Fibroblast of skin of left quadriceps (primary cell): ENCODE results near the gene RPL18.

Experiments
- DNase-seq, 2 experiments: peaks; one replicate each; pipeline ENCODE4 v3.0.0-alpha.2; 2013; ENCODE audit warnings: low read depth in 2 of 2

The RPL18 gene

DNA sequence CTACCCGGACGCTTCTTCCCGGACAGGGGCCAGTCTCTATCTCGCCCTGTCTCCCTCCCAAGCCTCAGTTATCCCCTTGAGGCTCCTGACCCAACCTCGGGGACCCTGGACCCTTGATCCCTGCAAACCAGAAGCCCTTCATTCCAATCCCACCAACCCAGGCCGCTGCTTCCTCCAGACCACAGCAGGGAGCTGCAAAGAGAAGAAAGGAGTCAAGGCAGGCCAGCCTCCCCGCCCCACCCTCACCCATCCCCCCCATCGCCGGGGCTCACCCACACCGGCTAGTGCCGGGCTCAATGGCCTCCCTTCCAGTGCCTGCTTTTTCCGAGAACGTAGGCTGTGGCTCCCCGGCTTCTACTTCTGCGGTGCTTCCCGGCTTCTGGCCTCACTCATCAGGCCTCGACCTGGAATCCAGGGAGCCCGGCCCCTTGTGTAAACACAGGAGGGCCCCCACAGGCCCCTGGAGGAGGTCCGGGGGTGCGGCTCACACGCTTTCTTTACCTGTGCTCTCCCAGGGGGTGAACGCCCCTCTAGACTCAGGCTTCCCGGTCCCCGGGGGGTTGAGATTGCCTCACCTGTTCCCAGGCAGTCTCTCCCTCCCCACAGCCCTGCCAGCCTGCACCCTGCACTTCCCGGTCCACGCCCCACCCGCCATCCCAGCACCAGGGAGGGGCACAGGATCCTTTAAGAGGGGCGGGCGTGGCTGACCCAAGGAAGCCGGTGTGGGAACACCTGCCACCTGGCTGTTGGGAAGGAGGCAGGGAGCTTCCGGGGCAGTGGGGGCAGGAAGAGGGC lies 4.3 kb downstream of the RPL18 start, which contains the start of gene FAM83E:
Gene FAM83E, minus strand, starts transcription at position 641 of the 795 bp plus-strand sequence. CDS start 1,704 bp downstream, outside the sequence.
- DNase-seq: no peak

DNA sequence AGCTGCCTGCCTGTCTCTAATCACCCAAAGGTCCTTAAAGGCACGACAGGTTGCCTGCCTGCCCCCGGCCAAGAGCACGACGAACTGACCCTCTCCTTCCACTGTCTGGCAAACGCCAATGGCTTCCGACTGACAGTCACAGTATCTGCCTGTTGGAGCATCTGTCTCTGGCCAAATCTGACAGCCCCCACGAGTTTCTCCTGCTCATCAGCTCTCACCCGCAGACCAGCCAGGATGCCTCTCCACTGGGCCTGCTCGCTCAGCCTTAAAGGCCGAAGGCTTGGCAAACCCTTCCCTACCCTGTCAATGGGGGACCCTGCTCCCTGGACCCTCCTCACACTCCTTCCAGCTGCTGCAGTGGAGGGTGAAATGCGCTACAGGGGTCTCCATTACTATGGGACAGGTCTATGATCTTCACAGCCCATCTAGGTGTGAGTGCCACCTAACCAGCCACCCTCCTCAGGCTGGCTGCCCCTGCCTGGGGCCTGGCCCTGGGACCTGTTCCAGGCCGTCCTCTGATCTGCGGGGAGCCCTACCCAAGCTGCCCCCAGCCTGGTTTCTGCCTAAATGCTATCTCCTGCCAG lies 5.0 kb downstream of the RPL18 start:
- no peak for DNase-seq

DNA sequence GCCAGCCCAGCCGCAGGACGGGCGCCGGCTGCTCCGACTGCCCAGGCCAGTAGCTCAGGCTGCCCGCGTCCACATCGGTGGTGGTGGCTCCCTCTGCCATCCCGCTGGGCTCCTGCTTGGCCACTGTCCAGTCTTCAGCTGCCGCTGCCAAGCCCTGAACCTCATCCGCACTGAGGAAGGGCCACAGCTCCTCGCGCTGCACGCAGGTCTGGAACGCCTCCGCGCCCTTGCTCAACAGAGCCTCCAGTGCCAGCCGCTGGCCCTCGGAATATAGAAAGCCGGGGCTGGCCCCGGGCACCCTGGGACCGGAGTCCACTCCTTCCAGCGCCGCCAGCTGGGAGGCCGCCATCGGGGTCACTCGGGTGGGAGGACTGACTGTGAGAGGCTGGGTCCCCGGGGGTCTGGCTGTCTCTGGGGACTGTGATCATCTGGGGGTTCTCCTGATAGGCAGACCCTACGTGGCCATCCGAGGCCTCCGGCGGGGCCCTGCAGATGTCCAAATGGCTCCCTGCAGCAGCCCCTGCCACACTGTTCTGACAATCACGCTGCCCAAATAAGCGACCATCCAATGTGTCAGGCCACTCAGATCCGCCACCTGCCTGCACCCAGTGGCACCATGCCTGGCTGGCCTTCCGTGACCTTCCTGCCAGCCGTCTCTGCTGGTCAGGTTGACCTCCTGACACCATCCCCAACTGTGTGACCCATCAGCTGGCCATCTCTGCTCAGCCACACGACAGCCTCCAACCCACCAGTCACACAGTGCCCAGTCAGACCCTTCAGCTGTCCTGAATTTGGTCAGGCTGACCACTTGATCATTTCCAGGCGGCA lies 5.7 kb downstream of the RPL18 start:
- DNase-seq: no peak

DNA sequence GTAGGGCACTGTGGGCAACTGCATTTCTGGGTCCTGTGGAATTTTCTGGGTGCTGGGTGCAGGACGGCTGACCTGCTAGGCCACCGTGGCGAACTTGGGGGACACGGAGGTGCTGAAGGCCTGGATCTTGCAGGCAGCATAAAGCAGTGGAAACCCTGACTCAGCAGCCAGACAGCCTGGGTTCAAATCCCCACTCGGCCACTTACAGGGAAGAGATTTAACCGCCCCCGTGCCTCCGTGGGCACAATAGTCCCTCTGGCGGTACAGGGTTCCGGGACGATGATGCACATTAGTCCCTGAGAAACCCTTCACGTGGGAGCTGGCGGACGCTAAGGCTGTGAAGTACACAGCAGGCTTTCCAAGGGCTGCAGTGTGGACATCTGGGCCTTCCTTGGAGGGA lies 7.1 kb downstream of the RPL18 start:
- no peak for DNase-seq

DNA sequence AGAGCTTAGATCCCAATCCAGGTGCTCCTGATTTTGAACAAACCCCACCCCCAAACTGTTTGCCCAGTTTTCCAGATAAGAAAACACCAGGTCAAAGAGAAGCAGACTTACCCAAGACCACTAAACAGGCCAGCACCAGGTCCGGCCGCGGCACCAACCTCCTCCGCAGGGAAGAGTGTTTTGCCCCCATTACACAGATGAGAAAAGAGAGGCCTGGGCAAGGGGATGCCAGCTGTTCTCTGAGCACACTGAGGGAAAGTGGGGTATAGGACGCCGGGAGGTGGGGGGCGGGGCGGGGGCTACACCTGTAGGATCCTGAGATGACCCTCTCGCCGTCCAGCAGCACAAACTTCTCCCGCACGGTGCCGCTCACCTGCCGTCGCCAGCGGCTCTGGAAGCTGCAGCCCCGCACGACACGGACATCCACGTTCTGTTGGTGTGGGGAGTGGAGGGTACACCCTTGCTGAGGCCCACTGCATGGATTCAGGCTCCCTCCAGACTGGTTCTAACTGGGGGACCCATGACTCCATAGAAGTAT lies 9.3 kb downstream of the RPL18 start:
- no peak for DNase-seq

DNA sequence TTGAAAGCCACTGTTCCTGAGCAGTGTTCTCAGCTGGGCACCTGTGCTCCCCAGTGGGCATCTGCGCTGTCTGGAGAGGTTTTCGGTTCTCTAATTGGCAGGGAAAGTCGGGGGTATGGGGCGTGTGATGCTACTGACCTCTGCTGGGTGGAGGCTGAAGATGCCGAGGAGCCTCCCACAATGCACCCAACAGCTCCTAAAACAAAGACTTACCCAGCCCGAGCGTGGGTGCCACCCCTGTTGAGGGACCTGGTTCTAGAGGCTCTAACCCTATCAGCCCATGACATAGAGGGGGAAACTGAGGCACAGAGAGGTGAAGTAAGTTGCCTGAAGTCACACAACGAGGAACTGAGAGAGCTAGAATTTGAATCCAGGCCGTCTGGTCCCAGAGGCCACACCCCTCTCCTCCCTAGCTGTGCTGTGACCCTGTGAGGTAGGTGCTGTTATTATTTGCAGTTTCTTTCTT lies 10.1 kb downstream of the RPL18 start:
- no peak for DNase-seq

DNA sequence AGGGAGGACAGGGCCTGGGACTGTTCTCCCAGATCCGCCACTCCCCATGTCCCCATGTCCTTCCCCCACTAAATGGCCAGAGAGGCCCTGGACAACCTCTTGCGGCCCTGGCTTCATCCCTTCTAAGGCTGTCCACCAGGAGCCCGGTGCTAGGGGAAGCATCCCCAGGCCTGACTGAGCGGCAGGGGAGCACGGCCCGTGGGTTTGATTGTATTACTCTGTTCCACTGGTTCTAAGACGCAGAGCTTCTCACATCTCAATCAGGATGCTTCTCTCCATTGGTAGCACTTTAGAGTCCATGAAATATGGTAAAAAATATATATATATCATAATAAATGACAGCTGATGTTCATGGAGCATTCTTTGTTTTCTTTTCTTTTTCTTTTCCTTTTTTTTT lies 11.6 kb downstream of the RPL18 start:
- DNase-seq: no peak

DNA sequence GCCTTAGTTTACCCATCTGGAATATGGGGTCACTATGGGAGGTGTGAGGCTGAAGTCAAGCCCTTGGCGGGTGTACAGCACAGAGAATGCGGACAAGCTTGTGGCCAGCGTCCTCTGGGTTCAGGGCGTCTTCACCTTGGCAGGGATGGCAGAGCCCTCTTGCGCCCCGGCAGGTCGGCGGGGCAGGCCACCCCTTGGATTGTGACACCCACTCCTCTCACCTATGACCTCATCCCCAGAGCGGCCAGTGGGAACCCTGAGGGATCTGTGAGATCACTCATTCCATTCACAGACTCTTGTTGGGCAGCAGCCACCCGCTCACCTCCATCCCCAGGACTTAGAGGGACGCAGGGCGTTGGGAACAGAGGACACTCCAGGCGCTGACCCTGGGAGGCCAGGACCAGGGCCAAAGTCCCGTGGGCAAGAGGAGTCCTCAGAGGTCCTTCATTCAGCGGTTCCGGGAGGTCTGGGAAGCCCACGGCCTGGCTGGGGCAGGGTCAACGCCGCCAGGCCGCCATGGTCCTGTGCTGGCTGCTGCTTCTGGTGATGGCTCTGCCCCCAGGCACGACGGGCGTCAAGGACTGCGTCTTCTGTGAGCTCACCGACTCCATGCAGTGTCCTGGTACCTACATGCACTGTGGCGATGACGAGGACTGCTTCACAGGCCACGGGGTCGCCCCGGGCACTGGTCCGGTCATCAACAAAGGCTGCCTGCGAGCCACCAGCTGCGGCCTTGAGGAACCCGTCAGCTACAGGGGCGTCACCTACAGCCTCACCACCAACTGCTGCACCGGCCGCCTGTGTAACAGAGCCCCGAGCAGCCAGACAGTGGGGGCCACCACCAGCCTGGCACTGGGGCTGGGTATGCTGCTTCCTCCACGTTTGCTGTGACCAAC lies 12.3 kb downstream of the RPL18 start, which contains the start of gene SPACA4:
Gene SPACA4, plus strand, starts transcription at position 280 of the 896 bp plus-strand sequence. Its CDS starts 237 bp downstream, at position 517.
- DNase-seq: no peak

DNA sequence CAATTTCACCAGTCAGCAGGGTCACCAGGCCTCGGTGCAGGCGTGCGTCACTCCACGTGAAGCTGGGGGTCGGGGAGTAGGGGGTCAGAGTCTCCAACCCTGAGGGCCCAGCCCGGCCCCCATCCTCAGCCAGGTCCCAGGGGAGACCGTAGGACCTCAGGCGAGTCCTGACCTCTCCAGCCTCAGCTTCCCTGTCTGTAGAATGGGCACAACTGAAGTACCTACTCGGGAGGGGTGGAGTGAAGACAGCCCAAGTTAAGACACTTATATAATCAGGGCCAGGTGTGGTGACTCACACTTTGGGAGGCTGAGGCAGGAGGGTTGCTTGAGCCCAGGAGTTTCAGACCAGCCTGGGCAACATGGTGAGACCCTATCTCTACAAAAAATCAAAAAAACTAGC lies 15.1 kb downstream of the RPL18 start:
- DNase-seq: no peak

DNA sequence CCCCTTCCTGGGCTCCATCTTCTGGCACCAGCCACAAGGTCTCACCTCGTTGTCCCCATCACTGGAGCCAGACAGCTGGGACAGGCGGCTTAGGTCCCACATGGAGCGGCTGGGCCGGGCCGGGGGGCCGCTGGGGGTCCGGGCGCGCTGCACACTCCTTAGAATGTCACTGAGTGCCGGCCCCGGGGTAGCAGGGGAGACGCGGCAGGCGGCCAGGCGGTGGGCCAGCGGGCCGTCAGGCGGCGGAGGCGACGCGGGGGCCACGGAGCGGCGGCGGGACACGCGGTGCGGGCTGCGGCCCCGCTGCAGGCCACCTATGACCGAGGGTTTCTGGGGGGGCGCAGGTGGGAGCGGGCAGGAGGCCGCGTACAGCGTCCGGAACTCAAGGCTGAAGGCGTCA lies 15.5 kb downstream of the RPL18 start:
- no peak for DNase-seq

DNA sequence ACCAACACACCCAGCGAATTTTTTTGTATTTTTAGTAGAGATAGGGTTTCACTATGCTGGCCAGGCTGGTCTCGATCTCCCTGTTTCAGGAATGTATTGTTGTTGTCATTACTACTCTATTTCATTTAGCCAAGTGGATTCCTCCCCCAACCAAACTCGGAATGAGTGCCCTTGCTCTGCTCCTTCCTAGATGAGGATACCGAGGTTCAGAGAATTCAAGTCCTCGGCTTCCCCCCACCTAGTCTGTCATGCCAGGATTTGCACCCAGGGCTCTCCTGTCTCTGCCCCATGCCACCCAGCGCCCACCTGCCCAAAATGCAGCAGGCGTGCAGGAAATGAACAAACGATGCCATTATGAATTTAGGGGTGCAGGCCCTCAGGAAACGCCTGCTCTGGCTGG lies 16.0 kb downstream of the RPL18 start:
- no peak for DNase-seq

DNA sequence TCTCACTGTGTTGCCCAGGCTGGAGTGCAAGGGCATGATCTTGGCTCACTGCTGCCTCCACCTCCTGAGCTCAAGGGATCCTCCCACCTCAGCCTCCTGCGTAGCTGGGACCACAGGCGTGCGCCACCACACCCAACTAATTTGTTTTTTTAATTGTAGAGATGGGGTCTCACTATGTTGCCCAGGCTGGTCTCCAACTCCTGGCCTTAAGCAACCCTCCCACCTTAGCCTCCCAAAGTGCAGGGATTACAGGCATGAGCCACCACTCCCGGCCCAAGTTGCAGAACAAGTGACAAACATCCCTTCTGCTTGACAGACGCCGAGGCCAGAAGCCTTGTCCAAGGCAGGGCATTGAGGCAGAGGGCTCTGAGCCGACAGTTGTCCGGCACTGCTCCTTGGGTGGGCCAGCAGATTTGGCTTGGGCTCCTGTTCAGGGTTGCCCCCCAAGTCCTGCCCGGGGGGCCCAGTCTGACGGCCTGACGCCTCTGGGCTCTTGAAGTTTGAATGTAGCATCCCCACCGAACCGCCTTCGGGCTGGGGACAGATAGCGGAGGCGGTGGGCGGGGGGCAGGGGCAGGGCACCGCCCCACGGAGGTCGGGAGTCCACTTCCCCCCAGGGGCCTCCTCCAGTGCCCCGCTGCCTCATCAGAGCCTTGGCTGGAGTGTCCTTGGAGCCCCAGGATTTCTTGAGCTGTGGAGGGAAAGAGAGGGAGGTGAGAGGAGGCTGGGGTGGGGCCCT lies 18.1 kb downstream of the RPL18 start:
- DNase-seq: no peak

DNA sequence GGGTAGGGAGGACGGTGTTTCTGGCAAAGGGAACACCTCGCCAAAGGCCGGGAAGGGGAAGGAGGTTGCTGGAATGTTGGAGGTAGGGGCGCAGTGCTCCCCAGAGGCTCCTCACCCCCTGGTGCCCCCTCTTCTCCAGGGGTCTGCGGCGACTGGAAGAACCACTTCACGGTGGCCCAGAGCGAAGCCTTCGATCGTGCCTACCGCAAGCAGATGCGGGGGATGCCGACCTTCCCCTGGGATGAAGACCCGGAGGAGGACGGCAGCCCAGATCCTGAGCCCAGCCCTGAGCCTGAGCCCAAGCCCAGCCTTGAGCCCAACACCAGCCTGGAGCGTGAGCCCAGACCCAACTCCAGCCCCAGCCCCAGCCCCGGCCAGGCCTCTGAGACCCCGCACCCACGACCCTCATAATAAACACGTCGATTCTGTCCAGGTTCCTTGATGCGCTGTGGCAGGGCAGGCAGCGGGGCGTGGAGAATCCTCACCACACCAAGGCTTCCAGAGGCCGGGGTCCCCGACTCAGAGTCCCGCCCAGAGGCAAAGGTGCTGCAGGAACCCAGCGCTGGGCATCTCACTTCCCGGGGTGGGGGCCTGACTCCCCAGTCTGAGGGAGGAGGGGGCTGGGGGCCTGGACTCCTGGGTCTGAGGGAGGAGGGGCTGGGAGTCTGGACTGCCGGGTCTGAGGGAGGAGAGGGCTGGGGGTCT lies 19.8 kb downstream of the RPL18 start:
- DNase-seq: no peak

DNA sequence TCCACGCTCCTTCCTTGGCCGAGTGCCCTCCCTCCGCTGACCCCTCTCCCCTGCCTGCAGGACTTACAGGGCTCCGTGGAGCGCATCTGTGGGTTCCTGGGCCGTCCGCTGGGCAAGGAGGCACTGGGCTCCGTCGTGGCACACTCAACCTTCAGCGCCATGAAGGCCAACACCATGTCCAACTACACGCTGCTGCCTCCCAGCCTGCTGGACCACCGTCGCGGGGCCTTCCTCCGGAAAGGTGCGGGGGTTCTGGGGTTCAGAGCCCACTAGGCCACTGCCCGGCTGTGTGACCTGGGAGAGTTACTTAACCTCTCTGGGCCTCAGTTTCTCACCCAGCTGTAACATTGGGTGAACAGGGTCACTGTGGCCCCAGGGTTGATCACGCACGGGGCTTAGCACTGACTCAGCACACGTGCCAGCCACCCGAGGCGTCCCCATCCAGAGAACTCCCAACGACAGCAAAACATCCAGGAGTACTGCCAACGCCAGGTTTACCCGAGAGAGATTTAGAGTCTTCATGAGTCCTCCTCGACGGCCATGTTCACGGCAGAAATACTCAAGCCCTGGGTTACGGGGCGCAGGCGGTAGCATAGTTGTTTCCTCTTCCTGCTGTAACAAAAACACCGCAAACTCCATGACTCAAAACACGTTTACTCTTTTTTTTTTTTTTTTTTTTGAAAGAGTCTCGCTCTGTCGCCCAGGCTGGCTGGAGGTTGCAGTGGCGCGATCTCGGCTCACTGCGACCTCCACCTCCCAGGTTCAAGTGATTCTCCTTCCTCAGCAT lies 22.1 kb downstream of the RPL18 start:
- no peak for DNase-seq

DNA sequence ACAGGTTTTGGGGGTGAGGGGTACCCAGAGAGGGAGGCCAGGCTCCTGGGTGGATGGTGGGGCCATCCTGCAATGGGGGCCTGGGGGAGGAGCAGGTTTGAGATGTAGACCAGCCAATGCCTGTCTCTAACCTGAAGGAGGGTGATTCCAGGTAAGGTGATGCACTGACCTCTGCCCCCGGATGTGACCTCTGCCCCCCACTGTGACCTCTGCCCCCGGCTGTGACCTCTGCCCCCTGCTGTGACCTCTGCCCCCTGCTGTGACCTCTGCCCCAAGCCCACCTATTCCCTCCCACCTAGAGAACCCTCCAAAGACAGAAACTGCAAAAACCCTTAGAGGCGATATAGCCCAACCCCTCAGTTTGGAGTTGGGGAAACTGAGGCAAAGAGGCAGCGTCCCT lies 22.7 kb downstream of the RPL18 start:
- no peak for DNase-seq

DNA sequence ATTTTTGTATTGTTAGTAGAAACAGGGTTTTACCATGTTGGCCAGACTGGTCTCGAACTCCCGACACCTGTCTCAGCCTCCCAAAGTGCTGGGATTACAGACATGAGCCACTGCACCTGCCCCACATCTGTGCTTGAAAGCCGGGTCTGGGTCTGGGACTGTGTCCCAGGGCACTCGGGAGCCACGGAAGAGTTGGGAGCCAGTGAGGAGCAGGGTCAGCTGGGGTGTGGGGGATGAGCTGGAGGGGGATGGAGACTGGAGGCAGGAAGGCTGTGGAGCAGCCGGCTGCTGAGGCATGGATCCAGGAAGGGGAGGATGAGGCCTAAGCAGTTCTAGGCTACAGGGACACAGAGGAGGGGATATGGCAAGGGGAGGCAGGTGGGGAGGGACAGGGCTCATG lies 23.1 kb downstream of the RPL18 start:
- no peak for DNase-seq

DNA sequence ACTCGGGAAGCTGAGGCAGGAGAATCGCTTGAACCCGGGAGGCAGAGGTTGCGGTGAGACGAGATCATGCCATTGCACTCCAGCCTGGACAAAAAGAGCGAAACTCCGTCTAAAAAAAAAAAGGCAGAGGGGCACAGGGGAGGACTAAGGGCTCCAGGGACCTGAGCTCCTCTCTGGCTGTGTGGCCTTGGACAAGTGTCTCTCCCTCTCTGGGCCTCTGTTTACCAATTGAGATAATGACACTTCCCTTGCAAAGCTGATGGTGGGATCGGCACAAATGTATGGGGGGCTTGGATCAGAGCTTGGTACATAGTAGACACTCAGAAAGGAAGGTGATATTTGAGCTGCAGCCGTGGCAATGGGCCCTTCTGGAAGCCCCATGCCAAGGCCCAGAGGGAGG lies 23.8 kb downstream of the RPL18 start:
- no peak for DNase-seq

DNA sequence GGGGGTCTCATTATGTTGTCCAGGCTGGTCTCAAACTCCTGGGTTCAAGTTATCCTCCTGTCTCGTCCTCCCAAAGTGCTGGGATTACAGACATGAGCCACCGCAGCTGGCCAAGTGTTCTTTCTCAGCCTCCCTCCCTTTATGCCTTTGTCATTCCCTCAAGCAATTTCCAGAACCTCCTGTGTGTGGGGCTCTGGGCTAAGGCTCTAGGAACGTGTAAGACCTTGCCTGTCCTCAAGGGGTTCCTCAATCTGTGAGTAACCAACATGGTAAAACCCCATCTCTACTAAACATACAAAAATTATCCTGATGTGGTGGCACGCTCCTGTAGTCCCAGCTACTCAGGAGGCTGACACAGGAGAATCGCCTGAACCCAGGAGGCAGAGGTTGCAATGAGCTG lies 28.0 kb downstream of the RPL18 start:
- no peak for DNase-seq
